ENCODE data around the gene LDLRAD4.

Gene LDLRAD4

GRCh38 chr18:13366541-13366940 is 148.0 kb downstream of the LDLRAD4 start:
- H3K4me2 ChIP-seq (ENCODE audit: insufficient read depth, low read length): no peak overlapping the region
- no peaks in the 10 kb centered on the region for H3K9me3 ChIP-seq (ENCODE audit: insufficient read depth, low read length, severe bottlenecking)
- H4K20me1 ChIP-seq (ENCODE audit: insufficient read depth, low read length): no peaks in the 10 kb centered on the region
- peaks cover 2% of the 10 kb centered on the region; the same call in 1 of the 2 replicates for H3K4me1 ChIP-seq (ENCODE audit: insufficient read depth, low read length)
- no peak overlapping the region for H2AFZ ChIP-seq (ENCODE audit: low read depth, low read length)
- no peaks in the 10 kb centered on the region for H3K27me3 ChIP-seq (ENCODE audit: insufficient read depth, low read length, poor library complexity)
- 0 out of 2 replicates have a peak, but pooled peaks cover 3% of the 10 kb centered on the region for H3K36me3 ChIP-seq (ENCODE audit: insufficient read depth, low read length)
- TF ChIP-seq CTCF (IDR thresholded peaks at IDR 0.05; ENCODE audit: borderline replicate concordance, extremely low read depth, low read length, poor library complexity, severe bottlenecking) (no peak), EZH2 (IDR thresholded peaks at IDR 0.05; ENCODE audit: borderline replicate concordance, low read depth, low read length, severe bottlenecking) (no peak)
- DNase-seq (no peak), ATAC-seq (ENCODE audit: insufficient read depth, low read depth) (0 out of 3 replicates have a peak, but pooled peaks have one; percentile 42)
- peaks cover 25% of the 10 kb centered on the region for H3K79me2 ChIP-seq (ENCODE audit: insufficient read depth, low read length)
- no peak overlapping the region for H3K4me3 ChIP-seq (ENCODE audit: low read depth in 1 of 2, low read length in 2 of 2)
- H3K9ac ChIP-seq (ENCODE audit: low read depth, low read length): no peak overlapping the region
- H3K27ac ChIP-seq (ENCODE audit: low read length): no peak overlapping the region

- no peaks in the 10 kb centered on the region for H3K9me3 ChIP-seq (ENCODE audit: insufficient read depth, low read length, severe bottlenecking)
- no peak overlapping the region for H3K9ac ChIP-seq (ENCODE audit: low read depth, low read length)
- no peak for ATAC-seq (ENCODE audit: insufficient read depth, low read depth)
- H3K4me1 ChIP-seq (ENCODE audit: insufficient read depth, low read length): peaks cover 2% of the 10 kb centered on the region; the same call in 1 of the 2 replicates
- H3K79me2 ChIP-seq (ENCODE audit: insufficient read depth, low read length): peaks cover 29% of the 10 kb centered on the region
- no peak overlapping the region for H3K4me2 ChIP-seq (ENCODE audit: insufficient read depth, low read length)
- H2AFZ ChIP-seq (ENCODE audit: low read depth, low read length): no peak overlapping the region
- H3K36me3 ChIP-seq (ENCODE audit: insufficient read depth, low read length): 0 out of 2 replicates have a peak, but pooled peaks cover 3% of the 10 kb centered on the region
- H3K4me3 ChIP-seq (ENCODE audit: low read depth in 1 of 2, low read length in 2 of 2): no peak overlapping the region
- TF ChIP-seq CTCF (IDR thresholded peaks at IDR 0.05; ENCODE audit: borderline replicate concordance, extremely low read depth, low read length, poor library complexity, severe bottlenecking) (no peak), EZH2 (IDR thresholded peaks at IDR 0.05; ENCODE audit: borderline replicate concordance, low read depth, low read length, severe bottlenecking) (no peak)
- no peaks in the 10 kb centered on the region for H3K27me3 ChIP-seq (ENCODE audit: insufficient read depth, low read length, poor library complexity)
- DNase-seq: no peak
- no peak overlapping the region for H3K27ac ChIP-seq (ENCODE audit: low read length)
- no peaks in the 10 kb centered on the region for H4K20me1 ChIP-seq (ENCODE audit: insufficient read depth, low read length)
Measured at GRCh38 chr18:13366962-13367892, 148.7 kb downstream of the LDLRAD4 start.

- Histone ChIP-seq H4K20me1 (ENCODE audit: insufficient read depth, low read length) (no peaks in the 10 kb centered on the region), H3K9ac (ENCODE audit: low read depth, low read length) (no peak overlapping the region), H3K27me3 (ENCODE audit: insufficient read depth, low read length, poor library complexity) (no peaks in the 10 kb centered on the region), H3K27ac (ENCODE audit: low read length) (no peak overlapping the region), H3K79me2 (ENCODE audit: insufficient read depth, low read length) (peaks cover 34% of the 10 kb centered on the region), H3K4me3 (ENCODE audit: low read depth in 1 of 2, low read length in 2 of 2) (no peak overlapping the region), H3K9me3 (ENCODE audit: insufficient read depth, low read length, severe bottlenecking) (no peaks in the 10 kb centered on the region), H3K4me1 (ENCODE audit: insufficient read depth, low read length) (peaks cover 2% of the 10 kb centered on the region; the same call in 1 of the 2 replicates), H2AFZ (ENCODE audit: low read depth, low read length) (no peak overlapping the region), H3K4me2 (ENCODE audit: insufficient read depth, low read length) (no peak overlapping the region), H3K36me3 (ENCODE audit: insufficient read depth, low read length) (0 out of 2 replicates have a peak, but pooled peaks cover 3% of the 10 kb centered on the region)
- TF ChIP-seq EZH2 (IDR thresholded peaks at IDR 0.05; ENCODE audit: borderline replicate concordance, low read depth, low read length, severe bottlenecking) (no peak), CTCF (IDR thresholded peaks at IDR 0.05; ENCODE audit: borderline replicate concordance, extremely low read depth, low read length, poor library complexity, severe bottlenecking) (no peak)
- DNase-seq (no peak), ATAC-seq (ENCODE audit: insufficient read depth, low read depth) (no peak)
Measured at GRCh38 chr18:13368080-13368813, 149.7 kb downstream of the LDLRAD4 start.

All from DND-41 (cell line).